ENCODE data around the gene RND3. TPM values are rescaled to one million over a fixed set of nuclear protein-coding genes. Genes with fewer than 3 reads are reported as not detected.

RND3 gene
- total RNA-seq, 4 donors from 2014 or later: 7.6 to 16.4 (median 11.4) TPM

- Histone ChIP-seq H3K27me3 (no peaks in the 10 kb centered on the region), H3K9me3 (no peaks in the 10 kb centered on the region), H3K27ac (peak overlapping the region in 2 of 3 donors; percentile 24 to 53), H3K4me3 (replicated peaks in 1 of 3) (no peak overlapping the region), H3K4me1 (peaks cover 24 to 34% of the 10 kb centered on the region in 2 donors), H3K36me3 (no peaks in the 10 kb centered on the region)
- DNase-seq: no peak
- intact Hi-C loops (cut with DNase I): no loop called here
- 50 to 58% methylated on average over 4 of the region's 4 CpGs for WGBS, 2 donors
- TF ChIP-seq, protein P1, sequence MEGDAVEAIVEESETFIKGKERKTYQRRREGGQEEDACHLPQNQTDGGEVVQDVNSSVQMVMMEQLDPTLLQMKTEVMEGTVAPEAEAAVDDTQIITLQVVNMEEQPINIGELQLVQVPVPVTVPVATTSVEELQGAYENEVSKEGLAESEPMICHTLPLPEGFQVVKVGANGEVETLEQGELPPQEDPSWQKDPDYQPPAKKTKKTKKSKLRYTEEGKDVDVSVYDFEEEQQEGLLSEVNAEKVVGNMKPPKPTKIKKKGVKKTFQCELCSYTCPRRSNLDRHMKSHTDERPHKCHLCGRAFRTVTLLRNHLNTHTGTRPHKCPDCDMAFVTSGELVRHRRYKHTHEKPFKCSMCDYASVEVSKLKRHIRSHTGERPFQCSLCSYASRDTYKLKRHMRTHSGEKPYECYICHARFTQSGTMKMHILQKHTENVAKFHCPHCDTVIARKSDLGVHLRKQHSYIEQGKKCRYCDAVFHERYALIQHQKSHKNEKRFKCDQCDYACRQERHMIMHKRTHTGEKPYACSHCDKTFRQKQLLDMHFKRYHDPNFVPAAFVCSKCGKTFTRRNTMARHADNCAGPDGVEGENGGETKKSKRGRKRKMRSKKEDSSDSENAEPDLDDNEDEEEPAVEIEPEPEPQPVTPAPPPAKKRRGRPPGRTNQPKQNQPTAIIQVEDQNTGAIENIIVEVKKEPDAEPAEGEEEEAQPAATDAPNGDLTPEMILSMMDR (IDR thresholded peaks at IDR 0.05): no peak
- TF ChIP-seq POLR2A (IDR thresholded peaks at IDR 0.05): no peak
These were observed 11.2 kb downstream of the RND3 start for GRCh38 chr2:150476286-150476685.

DNA sequence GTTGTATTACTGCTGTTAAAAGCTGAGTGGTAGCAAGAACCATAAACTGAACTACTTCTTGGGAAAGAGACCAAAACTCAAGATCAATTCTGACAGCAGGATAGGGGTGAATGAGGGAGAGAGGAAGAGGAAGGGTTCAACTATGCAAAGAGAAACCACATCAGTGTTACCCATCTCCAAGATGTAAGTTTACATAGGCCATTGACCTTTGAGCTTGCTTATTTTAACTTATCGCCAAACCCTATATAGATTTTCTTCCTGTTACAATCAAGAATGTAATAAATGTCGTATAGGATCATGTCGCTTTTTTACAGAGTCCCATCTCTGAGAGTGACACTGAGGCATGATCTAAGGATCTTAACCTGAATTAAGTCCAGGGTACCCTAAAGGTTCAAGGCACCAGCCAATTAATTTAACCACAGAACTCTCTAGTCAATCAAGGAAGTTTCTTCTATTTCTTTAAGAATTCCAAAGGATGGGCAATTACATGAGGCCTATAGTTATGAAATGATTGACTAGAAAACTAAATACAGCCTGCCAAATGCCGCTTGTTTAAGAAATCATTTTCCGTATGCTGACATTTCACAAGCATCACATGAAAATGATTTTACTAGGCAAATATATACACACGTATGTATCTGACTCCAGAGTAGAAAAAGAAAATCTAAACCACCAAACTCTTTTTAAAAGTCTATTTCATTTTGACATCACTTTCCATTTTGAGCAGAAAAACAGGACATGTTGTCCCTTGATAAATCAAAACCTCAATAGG is 11.8 kb downstream of the RND3 start:
- no peaks in the 10 kb centered on the region for H3K36me3 ChIP-seq
- H3K4me1 ChIP-seq: peaks cover 24 to 34% of the 10 kb centered on the region in 2 donors
- no peak for TF ChIP-seq POLR2A (IDR thresholded peaks at IDR 0.05)
- TF ChIP-seq, protein P1 (IDR thresholded peaks at IDR 0.05): no peak
- no peak overlapping the region for H3K4me3 ChIP-seq (replicated peaks in 1 of 3)
- H3K27ac ChIP-seq: no peak overlapping the region
- no peaks in the 10 kb centered on the region for H3K9me3 ChIP-seq
- no peaks in the 10 kb centered on the region for H3K27me3 ChIP-seq
- intact Hi-C loops (cut with DNase I): no loop called here
- WGBS, 2 donors: 89 to 90% methylated on average over 6 of the region's 6 CpGs
- DNase-seq: no peak

DNA sequence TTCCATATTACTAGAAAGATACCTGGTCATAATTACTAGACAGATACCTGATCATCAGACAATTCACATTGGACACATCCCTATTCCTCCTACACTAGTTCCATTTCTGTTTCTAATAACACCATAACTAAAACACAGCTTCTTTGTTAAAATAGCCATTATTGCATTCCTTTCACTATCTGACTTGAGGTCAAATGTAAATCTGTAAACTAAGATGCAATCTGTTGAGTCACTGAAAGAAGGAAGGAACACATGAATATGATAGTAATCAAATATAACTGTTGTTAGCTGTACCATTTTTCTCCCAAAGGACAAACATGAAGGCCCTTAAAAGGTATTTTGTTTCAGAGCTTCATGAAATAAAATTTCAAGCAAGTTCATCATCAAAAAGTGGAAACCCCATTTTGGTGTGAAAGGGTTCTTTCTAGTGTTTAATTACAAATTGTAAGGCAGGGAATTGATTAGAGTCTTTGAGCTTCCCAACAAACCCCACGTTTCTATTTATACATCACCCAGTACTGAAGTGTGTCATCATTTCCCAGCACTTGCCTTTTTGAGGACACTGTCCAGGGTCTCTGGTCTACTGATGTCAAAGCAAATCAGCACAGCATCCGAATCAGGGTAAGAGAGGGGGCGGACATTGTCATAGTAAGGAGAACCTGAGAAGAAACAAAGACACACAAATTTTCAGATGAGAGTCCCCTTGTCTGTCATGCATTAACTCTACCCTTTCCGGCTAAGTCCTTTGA is 13.0 kb downstream of the RND3 start:
- WGBS, 2 donors: 82 to 86% methylated on average over 4 of the region's 4 CpGs
- H3K27me3 ChIP-seq: no peaks in the 10 kb centered on the region
- intact Hi-C loops (cut with DNase I): no loop called here
- H3K27ac ChIP-seq: no peak overlapping the region
- H3K36me3 ChIP-seq: no peaks in the 10 kb centered on the region
- DNase-seq: no peak
- H3K4me3 ChIP-seq (replicated peaks in 1 of 3): no peak overlapping the region
- no peak for TF ChIP-seq POLR2A (IDR thresholded peaks at IDR 0.05)
- TF ChIP-seq, protein P1 (IDR thresholded peaks at IDR 0.05): no peak
- H3K4me1 ChIP-seq: peaks cover 24 to 33% of the 10 kb centered on the region in 2 donors
- no peaks in the 10 kb centered on the region for H3K9me3 ChIP-seq

DNA sequence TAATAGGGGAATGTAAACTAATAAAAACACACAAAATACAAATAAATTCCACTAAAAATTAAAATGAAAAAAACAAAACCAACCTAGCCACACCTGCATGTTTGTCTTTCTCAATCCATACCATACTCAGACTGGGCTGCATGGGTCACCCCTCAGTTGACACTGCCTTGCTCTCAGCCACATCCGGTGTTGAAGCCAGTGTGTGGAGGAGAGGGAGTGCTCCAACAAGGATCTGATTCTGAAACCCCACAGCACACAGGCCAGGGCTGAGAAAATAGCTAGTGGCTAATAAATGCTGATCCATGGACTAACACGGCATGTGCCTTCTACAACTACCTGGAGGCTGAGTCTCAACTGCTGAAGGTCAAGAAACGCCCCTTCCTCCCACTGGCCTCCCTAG is 13.7 kb downstream of the RND3 start:
- H3K9me3 ChIP-seq: no peaks in the 10 kb centered on the region
- DNase-seq: no peak
- intact Hi-C loops (cut with DNase I): no loop called here
- no peaks in the 10 kb centered on the region for H3K27me3 ChIP-seq
- TF ChIP-seq, protein P1 (IDR thresholded peaks at IDR 0.05): no peak
- no peak for TF ChIP-seq POLR2A (IDR thresholded peaks at IDR 0.05)
- H3K4me3 ChIP-seq (replicated peaks in 1 of 3): no peak overlapping the region
- H3K4me1 ChIP-seq: peaks cover 24 to 27% of the 10 kb centered on the region in 2 donors
- WGBS, 2 donors: 92 to 96% methylated on average over 3 of the region's 3 CpGs
- no peak overlapping the region for H3K27ac ChIP-seq
- H3K36me3 ChIP-seq: no peaks in the 10 kb centered on the region

GRCh38 chr2:150472511-150472899 is 15.0 kb downstream of the RND3 start:
- H3K4me3 ChIP-seq (replicated peaks in 1 of 3): no peak overlapping the region
- WGBS, 2 donors: 74 to 86% methylated on average over 2 of the region's 2 CpGs
- intact Hi-C loops (cut with DNase I): no loop called here
- TF ChIP-seq, protein P1 (IDR thresholded peaks at IDR 0.05): no peak
- no peak for TF ChIP-seq POLR2A (IDR thresholded peaks at IDR 0.05)
- H3K36me3 ChIP-seq: no peaks in the 10 kb centered on the region
- H3K4me1 ChIP-seq: peaks cover 16% of the 10 kb centered on the region in 2 donors
- no peaks in the 10 kb centered on the region for H3K9me3 ChIP-seq
- H3K27me3 ChIP-seq: no peaks in the 10 kb centered on the region
- no peak overlapping the region for H3K27ac ChIP-seq
- peak in 1 of 2 donors; percentile 20 for DNase-seq
